ENCODE measurements around the gene PNPLA5.

PNPLA5 gene

DNA sequence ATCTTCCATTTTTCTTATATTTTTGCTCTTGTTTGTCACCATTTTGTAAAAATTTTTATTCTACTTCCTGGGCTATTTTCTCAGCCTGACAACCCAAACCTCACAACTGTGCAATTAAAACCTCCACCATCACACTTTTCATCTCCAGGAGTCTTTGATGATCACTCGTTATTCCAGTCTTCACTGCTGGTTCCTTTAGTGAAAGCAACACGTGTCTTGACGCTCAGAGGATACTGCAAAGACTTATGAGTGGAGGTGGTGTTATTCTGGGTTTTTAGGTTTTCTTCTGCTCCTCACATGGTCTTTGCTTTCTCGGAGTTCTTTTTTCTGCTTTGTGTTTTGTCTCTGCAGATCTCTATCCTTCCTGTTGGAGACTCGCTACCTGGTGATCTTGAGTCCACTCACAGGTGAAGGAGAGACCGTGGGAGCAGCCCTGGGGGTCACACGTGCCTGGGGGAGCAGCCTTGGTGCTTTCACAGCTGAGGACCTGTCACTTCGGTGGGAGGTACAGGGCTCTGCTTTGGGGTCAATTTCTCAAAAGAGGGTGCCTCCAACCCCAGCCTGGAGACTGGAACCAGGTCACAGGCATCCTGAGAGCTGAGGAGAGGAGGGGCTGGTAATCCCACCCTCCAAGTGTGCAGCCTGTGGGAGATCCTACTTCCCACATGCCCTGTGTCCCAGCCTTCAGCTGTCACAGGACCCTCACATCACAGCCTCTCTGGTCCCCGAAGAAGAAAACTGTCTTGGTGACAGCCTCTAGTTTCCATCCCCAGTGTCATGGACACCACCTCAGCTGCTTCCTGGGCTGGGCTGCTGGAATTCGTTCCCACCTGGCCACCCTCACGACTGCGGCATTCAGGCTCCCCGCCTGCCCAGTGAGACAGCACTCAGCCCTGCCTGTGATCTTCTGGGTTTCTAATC is 40.5 kb downstream of the PNPLA5 start:
- no peak for ATAC-seq
- TF ChIP-seq PPARA (CRISPR knock-in tag; IDR thresholded peaks at IDR 0.05; ENCODE audit: borderline replicate concordance), result no peak
- no peak for TF ChIP-seq RARB (CRISPR knock-in tag; IDR thresholded peaks at IDR 0.05)
- no peak for TF ChIP-seq BACH2 (CRISPR knock-in tag; IDR thresholded peaks at IDR 0.05; ENCODE audit: borderline replicate concordance)
- no peak for TF ChIP-seq ZNF8 (CRISPR knock-in tag; IDR thresholded peaks at IDR 0.05)
- no peak for TF ChIP-seq ARNTL (CRISPR knock-in tag; IDR thresholded peaks at IDR 0.05; ENCODE audit: borderline replicate concordance, low read depth)
- TF ChIP-seq CREB5 (CRISPR knock-in tag; IDR thresholded peaks at IDR 0.05; ENCODE audit: low read depth), result no peak
- TF ChIP-seq PATZ1 (CRISPR knock-in tag; IDR thresholded peaks at IDR 0.05; ENCODE audit: borderline replicate concordance), result no peak
- no peak for TF ChIP-seq ISL1 (CRISPR knock-in tag; IDR thresholded peaks at IDR 0.05)
- no peak for TF ChIP-seq ZFP3 (CRISPR knock-in tag; IDR thresholded peaks at IDR 0.05)
- no peak for TF ChIP-seq ZC3H10 (CRISPR knock-in tag; IDR thresholded peaks at IDR 0.05)
- TF ChIP-seq ZFP30 (CRISPR knock-in tag; IDR thresholded peaks at IDR 0.05), result no peak
- no peak for TF ChIP-seq GLIS3 (CRISPR knock-in tag; IDR thresholded peaks at IDR 0.05)
- no peak for TF ChIP-seq ZNF565 (CRISPR knock-in tag; conservative IDR thresholded peaks at IDR 0.05; ENCODE audit: low read depth)

DNA sequence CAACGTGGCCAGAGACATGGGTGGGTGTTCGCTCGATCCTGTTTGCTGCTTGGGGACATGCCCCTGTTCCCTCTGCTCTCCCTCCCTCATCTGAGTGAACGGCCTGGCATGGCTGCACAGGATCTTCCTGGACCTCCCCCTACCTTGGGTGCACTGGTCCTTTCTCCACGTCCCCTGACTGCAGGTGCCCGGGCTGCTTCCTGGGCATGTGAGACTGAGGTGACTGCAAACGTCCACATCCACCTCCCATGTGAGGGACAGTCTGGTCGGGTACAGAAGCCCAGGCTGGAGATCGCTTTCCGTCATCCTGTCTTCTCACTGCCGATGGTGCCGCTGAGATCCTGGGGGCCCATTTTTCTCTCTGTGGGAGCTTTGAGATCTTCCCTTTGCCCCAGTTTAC is 41.3 kb downstream of the PNPLA5 start:
- no peak for TF ChIP-seq PPARA (CRISPR knock-in tag; IDR thresholded peaks at IDR 0.05; ENCODE audit: borderline replicate concordance)
- no peak for TF ChIP-seq PATZ1 (CRISPR knock-in tag; IDR thresholded peaks at IDR 0.05; ENCODE audit: borderline replicate concordance)
- no peak for TF ChIP-seq CSRNP3 (CRISPR knock-in tag; IDR thresholded peaks at IDR 0.05)
- TF ChIP-seq ZNF565 (CRISPR knock-in tag; conservative IDR thresholded peaks at IDR 0.05; ENCODE audit: low read depth), result no peak
- no peak for ATAC-seq

DNA sequence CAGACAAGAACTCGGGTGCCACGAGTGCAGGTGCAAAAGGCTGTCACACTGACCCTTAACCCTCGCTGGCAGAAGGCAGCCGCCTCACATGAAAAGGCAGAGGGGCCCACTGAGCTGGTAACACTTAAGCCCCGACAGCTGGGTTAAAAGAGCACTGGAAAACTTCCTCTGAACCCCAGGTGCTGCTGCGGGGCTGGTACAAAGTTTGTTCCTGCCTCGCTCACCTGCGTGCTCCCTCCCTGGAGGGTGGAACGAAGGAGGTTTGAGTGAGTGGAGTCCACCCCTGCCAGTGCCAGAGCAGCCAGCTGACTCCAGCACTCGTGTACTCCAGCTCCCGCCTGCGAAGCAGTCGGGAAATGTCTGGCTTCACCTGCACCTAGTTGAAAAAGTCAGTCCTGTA is 42.1 kb downstream of the PNPLA5 start:
- ATAC-seq, result no peak
- no peak for TF ChIP-seq CSDC2 (CRISPR knock-in tag; IDR thresholded peaks at IDR 0.05)
- TF ChIP-seq OSR1 (CRISPR knock-in tag; IDR thresholded peaks at IDR 0.05), result no peak
- TF ChIP-seq ARNTL (CRISPR knock-in tag; IDR thresholded peaks at IDR 0.05; ENCODE audit: borderline replicate concordance, low read depth), result no peak
- no peak for TF ChIP-seq ZNF565 (CRISPR knock-in tag; conservative IDR thresholded peaks at IDR 0.05; ENCODE audit: low read depth)

DNA sequence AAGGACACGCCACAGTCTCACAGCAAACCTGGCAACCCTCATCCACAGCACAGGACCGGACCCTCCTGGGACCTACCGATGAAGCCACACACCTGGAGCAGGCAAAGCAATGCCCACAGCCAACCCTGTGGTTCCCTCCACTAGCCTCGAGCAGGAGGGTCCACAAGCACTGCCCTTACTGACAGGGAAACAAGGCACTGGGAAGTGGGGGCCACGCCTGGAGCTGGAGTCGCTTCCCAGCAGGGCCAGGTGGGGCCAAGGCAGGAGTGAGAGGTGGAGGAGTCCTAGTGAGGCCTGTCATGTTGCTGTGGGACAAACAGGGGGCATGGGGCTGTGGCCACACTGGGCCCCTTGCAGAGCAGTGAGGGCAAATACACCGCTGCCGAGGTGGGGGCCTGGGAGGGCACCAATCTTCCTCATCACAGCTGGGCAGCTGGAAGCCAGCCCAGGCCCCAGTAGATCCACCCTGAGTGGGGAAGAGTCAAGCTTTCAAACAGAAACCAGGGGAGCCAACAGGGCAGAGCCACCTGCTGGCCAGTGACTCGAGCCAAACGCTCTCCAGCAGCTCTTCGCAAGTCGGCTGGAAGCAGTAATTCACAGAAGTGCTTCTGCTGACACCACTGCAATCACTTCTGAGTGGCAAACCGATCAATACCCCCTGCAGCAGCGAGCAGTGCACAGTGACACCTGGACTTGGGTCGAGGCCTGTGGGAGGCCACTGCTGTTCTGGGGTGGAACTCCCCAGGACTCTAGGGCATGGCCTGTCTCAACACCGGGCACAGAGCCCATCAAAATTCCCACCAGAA is 43.2 kb downstream of the PNPLA5 start:
- ATAC-seq, result peak; percentile 54; the same call in 2 of the 3 replicates
- TF ChIP-seq ZNF565 (CRISPR knock-in tag; conservative IDR thresholded peaks at IDR 0.05; ENCODE audit: low read depth) (no peak), ZFP30 (CRISPR knock-in tag; IDR thresholded peaks at IDR 0.05) (no peak), CSRNP3 (CRISPR knock-in tag; IDR thresholded peaks at IDR 0.05) (no peak), RARB (CRISPR knock-in tag; IDR thresholded peaks at IDR 0.05) (no peak), TCF4 (CRISPR knock-in tag; IDR thresholded peaks at IDR 0.05; ENCODE audit: borderline replicate concordance) (no peak), ESRRG (CRISPR knock-in tag; IDR thresholded peaks at IDR 0.05) (no peak), ARNTL (CRISPR knock-in tag; IDR thresholded peaks at IDR 0.05; ENCODE audit: borderline replicate concordance, low read depth) (no peak)
- TF ChIP-seq, protein P1, sequence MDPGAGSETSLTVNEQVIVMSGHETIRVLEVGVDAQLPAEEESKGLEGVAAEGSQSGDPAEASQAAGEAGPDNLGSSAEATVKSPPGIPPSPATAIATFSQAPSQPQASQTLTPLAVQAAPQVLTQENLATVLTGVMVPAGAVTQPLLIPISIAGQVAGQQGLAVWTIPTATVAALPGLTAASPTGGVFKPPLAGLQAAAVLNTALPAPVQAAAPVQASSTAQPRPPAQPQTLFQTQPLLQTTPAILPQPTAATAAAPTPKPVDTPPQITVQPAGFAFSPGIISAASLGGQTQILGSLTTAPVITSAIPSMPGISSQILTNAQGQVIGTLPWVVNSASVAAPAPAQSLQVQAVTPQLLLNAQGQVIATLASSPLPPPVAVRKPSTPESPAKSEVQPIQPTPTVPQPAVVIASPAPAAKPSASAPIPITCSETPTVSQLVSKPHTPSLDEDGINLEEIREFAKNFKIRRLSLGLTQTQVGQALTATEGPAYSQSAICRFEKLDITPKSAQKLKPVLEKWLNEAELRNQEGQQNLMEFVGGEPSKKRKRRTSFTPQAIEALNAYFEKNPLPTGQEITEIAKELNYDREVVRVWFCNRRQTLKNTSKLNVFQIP (CRISPR knock-in tag; IDR thresholded peaks at IDR 0.05; ENCODE audit: borderline replicate concordance, low read depth), result no peak
- TF ChIP-seq, protein P2, sequence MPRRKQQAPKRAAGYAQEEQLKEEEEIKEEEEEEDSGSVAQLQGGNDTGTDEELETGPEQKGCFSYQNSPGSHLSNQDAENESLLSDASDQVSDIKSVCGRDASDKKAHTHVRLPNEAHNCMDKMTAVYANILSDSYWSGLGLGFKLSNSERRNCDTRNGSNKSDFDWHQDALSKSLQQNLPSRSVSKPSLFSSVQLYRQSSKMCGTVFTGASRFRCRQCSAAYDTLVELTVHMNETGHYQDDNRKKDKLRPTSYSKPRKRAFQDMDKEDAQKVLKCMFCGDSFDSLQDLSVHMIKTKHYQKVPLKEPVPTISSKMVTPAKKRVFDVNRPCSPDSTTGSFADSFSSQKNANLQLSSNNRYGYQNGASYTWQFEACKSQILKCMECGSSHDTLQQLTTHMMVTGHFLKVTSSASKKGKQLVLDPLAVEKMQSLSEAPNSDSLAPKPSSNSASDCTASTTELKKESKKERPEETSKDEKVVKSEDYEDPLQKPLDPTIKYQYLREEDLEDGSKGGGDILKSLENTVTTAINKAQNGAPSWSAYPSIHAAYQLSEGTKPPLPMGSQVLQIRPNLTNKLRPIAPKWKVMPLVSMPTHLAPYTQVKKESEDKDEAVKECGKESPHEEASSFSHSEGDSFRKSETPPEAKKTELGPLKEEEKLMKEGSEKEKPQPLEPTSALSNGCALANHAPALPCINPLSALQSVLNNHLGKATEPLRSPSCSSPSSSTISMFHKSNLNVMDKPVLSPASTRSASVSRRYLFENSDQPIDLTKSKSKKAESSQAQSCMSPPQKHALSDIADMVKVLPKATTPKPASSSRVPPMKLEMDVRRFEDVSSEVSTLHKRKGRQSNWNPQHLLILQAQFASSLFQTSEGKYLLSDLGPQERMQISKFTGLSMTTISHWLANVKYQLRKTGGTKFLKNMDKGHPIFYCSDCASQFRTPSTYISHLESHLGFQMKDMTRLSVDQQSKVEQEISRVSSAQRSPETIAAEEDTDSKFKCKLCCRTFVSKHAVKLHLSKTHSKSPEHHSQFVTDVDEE (CRISPR knock-in tag; IDR thresholded peaks at IDR 0.05), result no peak

Measured in SK-N-SH treated with all-trans-retinoic acid at 6 μM for 48 hours (cell line).